ENCODE results near the gene LRRC63.

DNA sequence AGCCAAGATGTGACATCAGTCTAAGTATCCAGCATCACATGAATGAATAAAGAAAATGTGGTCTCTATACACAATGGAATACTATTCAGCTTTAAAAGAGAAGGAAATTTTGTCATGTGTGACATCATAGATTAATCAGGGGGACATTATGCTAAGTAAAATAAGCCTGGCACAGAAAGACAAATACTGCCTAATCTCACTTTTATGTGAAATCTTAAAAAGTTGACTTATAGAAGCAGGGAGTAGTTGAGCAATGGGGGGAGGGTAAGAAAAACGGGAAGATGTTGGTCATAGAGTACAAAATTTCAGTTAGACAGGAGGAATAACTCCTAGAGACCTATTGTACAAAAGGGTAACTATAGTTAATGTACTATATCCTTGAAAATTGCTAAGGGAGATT lies 19.3 kb upstream of the LRRC63 start:
- TF ChIP-seq, protein P1, sequence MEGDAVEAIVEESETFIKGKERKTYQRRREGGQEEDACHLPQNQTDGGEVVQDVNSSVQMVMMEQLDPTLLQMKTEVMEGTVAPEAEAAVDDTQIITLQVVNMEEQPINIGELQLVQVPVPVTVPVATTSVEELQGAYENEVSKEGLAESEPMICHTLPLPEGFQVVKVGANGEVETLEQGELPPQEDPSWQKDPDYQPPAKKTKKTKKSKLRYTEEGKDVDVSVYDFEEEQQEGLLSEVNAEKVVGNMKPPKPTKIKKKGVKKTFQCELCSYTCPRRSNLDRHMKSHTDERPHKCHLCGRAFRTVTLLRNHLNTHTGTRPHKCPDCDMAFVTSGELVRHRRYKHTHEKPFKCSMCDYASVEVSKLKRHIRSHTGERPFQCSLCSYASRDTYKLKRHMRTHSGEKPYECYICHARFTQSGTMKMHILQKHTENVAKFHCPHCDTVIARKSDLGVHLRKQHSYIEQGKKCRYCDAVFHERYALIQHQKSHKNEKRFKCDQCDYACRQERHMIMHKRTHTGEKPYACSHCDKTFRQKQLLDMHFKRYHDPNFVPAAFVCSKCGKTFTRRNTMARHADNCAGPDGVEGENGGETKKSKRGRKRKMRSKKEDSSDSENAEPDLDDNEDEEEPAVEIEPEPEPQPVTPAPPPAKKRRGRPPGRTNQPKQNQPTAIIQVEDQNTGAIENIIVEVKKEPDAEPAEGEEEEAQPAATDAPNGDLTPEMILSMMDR (IDR thresholded peaks at IDR 0.05; ENCODE audit: borderline replicate concordance, extremely low read depth, low read length, poor library complexity, severe bottlenecking) = no peak
- TF ChIP-seq EZH2 (IDR thresholded peaks at IDR 0.05; ENCODE audit: borderline replicate concordance, low read depth, low read length, severe bottlenecking) = no peak
